Nephron progenitor cell (in vitro differentiated cells): ENCODE measurements around the gene RFC4.
"Not testable (repeated sequence)": the region's sequence is repeated elsewhere in the genome, so short reads cannot be mapped to it uniquely, and the experiment has no call there.

Experiments
- DNase-seq: peaks from one replicate; pipeline ENCODE4 v3.0.0; 2021
- H3K27ac Mint-ChIP-seq: 2 replicates; pipeline ENCODE4 v1.8.0; 2021; ENCODE audit warnings: mild to moderate bottlenecking, moderate library complexity, mixed read lengths
- H3K27me3 Mint-ChIP-seq: 2 replicates; pipeline ENCODE4 v1.8.0; 2021; ENCODE audit warnings: mild to moderate bottlenecking, low read depth, mixed read lengths; ENCODE audit not compliant: poor library complexity
- H3K36me3 Mint-ChIP-seq: 2 replicates; pipeline ENCODE4 v1.8.0; 2021; ENCODE audit warnings: low read depth, mixed read lengths
- H3K4me1 Mint-ChIP-seq: 2 replicates; pipeline ENCODE4 v1.8.0; 2021; ENCODE audit warnings: mixed read lengths
- H3K4me3 Mint-ChIP-seq: 2 replicates; pipeline ENCODE4 v1.8.0; 2021; ENCODE audit warnings: mild to moderate bottlenecking, moderate library complexity, mixed read lengths
- H3K9me3 Mint-ChIP-seq: 2 replicates; pipeline ENCODE4 v1.8.0; 2021; ENCODE audit warnings: mild to moderate bottlenecking, moderate library complexity, mixed read lengths
- CTCF ChIP-seq: fragments of 200-600 bp; sonication (generic); IDR thresholded peaks from 2 replicates; pipeline ENCODE4 v1.5.0; 2021; ENCODE audit warnings: antibody characterized with exemption

RFC4 gene

GRCh38 chr3:186806089-186807055, at the start of gene RFC4:
Gene RFC4, minus strand, starts transcription at chr3:186806482. Its CDS starts 1,769 bp downstream, at chr3:186804713.
- H3K4me3 Mint-ChIP-seq: peak within 1 kb of the TSS; percentile 88
- peaks cover 25% of the 10 kb centered on the region for H3K4me1 Mint-ChIP-seq
- DNase-seq: peak; percentile 79
- peaks cover 23% of the 10 kb centered on the region for H3K36me3 Mint-ChIP-seq
- H3K27ac Mint-ChIP-seq: peak within 1 kb of the TSS; percentile 45
- no peak for TF ChIP-seq CTCF
- H3K9me3 Mint-ChIP-seq: no peaks in the 10 kb centered on the region
- H3K27me3 Mint-ChIP-seq: peaks cover 3% of the 10 kb centered on the region

GRCh38 chr3:186854954-186855353, 48.7 kb upstream of the RFC4 start:
- DNase-seq: no peak
- Mint-ChIP-seq H3K27me3 (peaks cover 4% of the 10 kb centered on the region), H3K27ac (no peak overlapping the region), H3K4me1 (no peaks in the 10 kb centered on the region), H3K9me3 (peaks cover 9% of the 10 kb centered on the region), H3K4me3 (no peak overlapping the region), H3K36me3 (no peaks in the 10 kb centered on the region)
- TF ChIP-seq CTCF: no peak

GRCh38 chr3:186854146-186854545, 47.9 kb upstream of the RFC4 start:
- H3K9me3 Mint-ChIP-seq: peaks cover 1% of the 10 kb centered on the region
- TF ChIP-seq CTCF: no peak
- no peak overlapping the region for H3K27ac Mint-ChIP-seq
- H3K36me3 Mint-ChIP-seq: no peaks in the 10 kb centered on the region
- H3K4me3 Mint-ChIP-seq: no peak overlapping the region
- no peak for DNase-seq
- no peaks in the 10 kb centered on the region for H3K4me1 Mint-ChIP-seq
- H3K27me3 Mint-ChIP-seq: peaks cover 4% of the 10 kb centered on the region

- Mint-ChIP-seq H3K9me3 (no peaks in the 10 kb centered on the region), H3K27ac (no peak overlapping the region), H3K4me1 (no peaks in the 10 kb centered on the region), H3K27me3 (peaks cover 4% of the 10 kb centered on the region), H3K36me3 (no peaks in the 10 kb centered on the region), H3K4me3 (no peak overlapping the region)
- DNase-seq: no peak
- no peak for TF ChIP-seq CTCF
These were observed 46.7 kb upstream of the RFC4 start for GRCh38 chr3:186852994-186853393.

GRCh38 chr3:186851835-186852234, 45.6 kb upstream of the RFC4 start:
- not testable (repeated sequence) for H3K4me3 Mint-ChIP-seq, H3K27me3 Mint-ChIP-seq, H3K27ac Mint-ChIP-seq, DNase-seq, H3K36me3 Mint-ChIP-seq, H3K9me3 Mint-ChIP-seq, H3K4me1 Mint-ChIP-seq

GRCh38 chr3:186849374-186849975, 43.2 kb upstream of the RFC4 start:
- TF ChIP-seq CTCF: peak; percentile 42
- Mint-ChIP-seq H3K4me1 (no peaks in the 10 kb centered on the region), H3K4me3 (no peak overlapping the region), H3K36me3 (no peaks in the 10 kb centered on the region), H3K9me3 (no peaks in the 10 kb centered on the region), H3K27me3 (peaks cover 17% of the 10 kb centered on the region), H3K27ac (no peak overlapping the region)
- no peak for DNase-seq
